ENCODE results near the gene ALKBH3.

- TF ChIP-seq, protein P1, sequence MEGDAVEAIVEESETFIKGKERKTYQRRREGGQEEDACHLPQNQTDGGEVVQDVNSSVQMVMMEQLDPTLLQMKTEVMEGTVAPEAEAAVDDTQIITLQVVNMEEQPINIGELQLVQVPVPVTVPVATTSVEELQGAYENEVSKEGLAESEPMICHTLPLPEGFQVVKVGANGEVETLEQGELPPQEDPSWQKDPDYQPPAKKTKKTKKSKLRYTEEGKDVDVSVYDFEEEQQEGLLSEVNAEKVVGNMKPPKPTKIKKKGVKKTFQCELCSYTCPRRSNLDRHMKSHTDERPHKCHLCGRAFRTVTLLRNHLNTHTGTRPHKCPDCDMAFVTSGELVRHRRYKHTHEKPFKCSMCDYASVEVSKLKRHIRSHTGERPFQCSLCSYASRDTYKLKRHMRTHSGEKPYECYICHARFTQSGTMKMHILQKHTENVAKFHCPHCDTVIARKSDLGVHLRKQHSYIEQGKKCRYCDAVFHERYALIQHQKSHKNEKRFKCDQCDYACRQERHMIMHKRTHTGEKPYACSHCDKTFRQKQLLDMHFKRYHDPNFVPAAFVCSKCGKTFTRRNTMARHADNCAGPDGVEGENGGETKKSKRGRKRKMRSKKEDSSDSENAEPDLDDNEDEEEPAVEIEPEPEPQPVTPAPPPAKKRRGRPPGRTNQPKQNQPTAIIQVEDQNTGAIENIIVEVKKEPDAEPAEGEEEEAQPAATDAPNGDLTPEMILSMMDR (IDR thresholded peaks at IDR 0.05; ENCODE audit: low read depth, low read length, missing input control), result no peak
- no peak for TF ChIP-seq TAF1 (conservative IDR thresholded peaks at IDR 0.05)
Measured at GRCh38 chr11:43899094-43899493, 18.5 kb downstream of the ALKBH3 start.
